HFFc6 (cell line): ENCODE data around the gene ZIC2. TPM values are rescaled to one million over a fixed set of nuclear protein-coding genes. Genes with fewer than 3 reads are reported as not detected.

ENCODE experiments used
- DNase-seq: peaks from one replicate; pipeline ENCODE4 v3.0.0-alpha.2; 2018
- H3K27ac Mint-ChIP-seq: 2 replicates; pipeline ENCODE4 v1.8.0; 2020; ENCODE audit warnings: mild to moderate bottlenecking, mixed read lengths
- H3K27me3 Mint-ChIP-seq: 2 replicates; pipeline ENCODE4 v1.8.0; 2021; ENCODE audit warnings: mild to moderate bottlenecking, moderate library complexity, mixed read lengths; ENCODE audit not compliant: insufficient read depth
- H3K36me3 Mint-ChIP-seq: 2 replicates; pipeline ENCODE4 v1.8.0; 2021; ENCODE audit warnings: low read depth, mixed read lengths
- H3K4me1 Mint-ChIP-seq: 2 replicates; pipeline ENCODE4 v1.8.0; 2020; ENCODE audit warnings: low read depth, mixed read lengths
- H3K4me3 Mint-ChIP-seq: 2 replicates; pipeline ENCODE4 v1.8.0; 2020; ENCODE audit warnings: mild to moderate bottlenecking, moderate library complexity, mixed read lengths
- H3K9me3 Mint-ChIP-seq: 2 replicates; pipeline ENCODE4 v1.8.0; 2020; ENCODE audit warnings: mild to moderate bottlenecking, mixed read lengths
- CTCF ChIP-seq: fragments of 200-600 bp; sonication (generic); IDR thresholded peaks from 2 replicates; pipeline ENCODE4 v1.5.0; 2021; ENCODE audit warnings: antibody characterized with exemption, mild to moderate bottlenecking
- total RNA-seq, 6 experiments: library from RNA; stranded (reverse); fragmentation: NEBNext Ultra II Directional; extraction: Animal tissue kit (Norgen Biotek cat#: 25700); gene quantifications; 2 replicates in 1 of 6; 3 replicates in 5 of 6; pipeline ENCODE4 v1.2.3, GENCODE V29; 2021

The ZIC2 gene
- total RNA-seq, 6 experiments from 2014 or later, result 0.07 to 1.9 (median 1.2) TPM; not detected in 1

DNA sequence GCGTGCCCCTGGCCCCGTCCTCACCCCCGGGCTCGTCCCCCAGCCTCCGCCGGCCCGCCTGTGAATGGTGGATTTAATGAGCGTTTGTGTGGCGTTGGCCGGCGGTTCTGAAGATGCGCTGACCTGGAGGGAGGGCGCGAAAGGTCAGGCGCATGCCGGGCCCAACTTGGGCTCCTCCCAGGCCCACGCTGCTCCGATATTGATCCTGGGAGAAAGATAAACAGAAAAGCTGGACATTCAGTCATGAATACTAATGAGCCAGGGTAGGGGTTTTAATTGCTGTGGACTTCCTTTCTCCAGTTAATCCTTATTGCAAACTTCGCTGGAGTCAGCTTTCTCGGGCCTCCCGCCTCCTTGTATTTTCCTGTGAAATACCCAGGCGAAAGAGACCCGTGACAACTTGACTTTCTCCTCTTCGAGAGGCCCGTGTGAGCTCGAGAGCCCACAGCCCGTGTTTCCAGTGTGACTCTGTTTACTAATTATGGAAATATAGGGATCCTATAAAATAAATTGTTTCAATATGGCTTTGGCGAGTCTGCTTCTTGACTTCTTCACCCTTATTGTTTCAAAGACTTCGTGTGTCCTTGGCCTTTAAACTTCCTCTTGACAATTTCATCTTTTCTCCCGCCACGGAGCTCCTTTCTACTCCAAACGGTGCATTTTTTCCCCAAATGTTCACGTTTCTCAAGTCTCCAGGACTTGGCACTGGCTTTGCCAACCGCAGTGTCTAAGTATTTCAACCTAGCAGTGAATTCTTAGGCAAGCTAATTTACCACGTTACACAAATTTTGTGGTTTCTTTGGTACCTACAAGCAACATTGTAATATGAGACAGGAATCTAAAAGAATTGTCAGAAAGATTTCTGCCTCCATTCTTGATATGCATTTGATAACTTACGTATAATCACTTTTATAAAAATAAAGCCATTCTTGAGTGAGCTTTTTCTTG is 10.5 kb downstream of the ZIC2 start:
- Mint-ChIP-seq H3K27me3 (peaks cover 90% of the 10 kb centered on the region), H3K9me3 (peaks cover 9% of the 10 kb centered on the region; the same call in 1 of the 2 replicates), H3K27ac (no peak overlapping the region), H3K4me3 (no peak overlapping the region), H3K4me1 (peaks cover 24% of the 10 kb centered on the region), H3K36me3 (peaks cover 15% of the 10 kb centered on the region; the same call in 1 of the 2 replicates)
- no peak for DNase-seq
- no peak for TF ChIP-seq CTCF

GRCh38 chr13:99992949-99993351 is 11.4 kb downstream of the ZIC2 start:
- Mint-ChIP-seq H3K27ac (no peak overlapping the region), H3K4me3 (no peak overlapping the region), H3K27me3 (peaks cover 81% of the 10 kb centered on the region), H3K4me1 (peaks cover 24% of the 10 kb centered on the region), H3K36me3 (peaks cover 15% of the 10 kb centered on the region; the same call in 1 of the 2 replicates), H3K9me3 (peaks cover 9% of the 10 kb centered on the region; the same call in 1 of the 2 replicates)
- DNase-seq, result no peak
- no peak for TF ChIP-seq CTCF

DNA sequence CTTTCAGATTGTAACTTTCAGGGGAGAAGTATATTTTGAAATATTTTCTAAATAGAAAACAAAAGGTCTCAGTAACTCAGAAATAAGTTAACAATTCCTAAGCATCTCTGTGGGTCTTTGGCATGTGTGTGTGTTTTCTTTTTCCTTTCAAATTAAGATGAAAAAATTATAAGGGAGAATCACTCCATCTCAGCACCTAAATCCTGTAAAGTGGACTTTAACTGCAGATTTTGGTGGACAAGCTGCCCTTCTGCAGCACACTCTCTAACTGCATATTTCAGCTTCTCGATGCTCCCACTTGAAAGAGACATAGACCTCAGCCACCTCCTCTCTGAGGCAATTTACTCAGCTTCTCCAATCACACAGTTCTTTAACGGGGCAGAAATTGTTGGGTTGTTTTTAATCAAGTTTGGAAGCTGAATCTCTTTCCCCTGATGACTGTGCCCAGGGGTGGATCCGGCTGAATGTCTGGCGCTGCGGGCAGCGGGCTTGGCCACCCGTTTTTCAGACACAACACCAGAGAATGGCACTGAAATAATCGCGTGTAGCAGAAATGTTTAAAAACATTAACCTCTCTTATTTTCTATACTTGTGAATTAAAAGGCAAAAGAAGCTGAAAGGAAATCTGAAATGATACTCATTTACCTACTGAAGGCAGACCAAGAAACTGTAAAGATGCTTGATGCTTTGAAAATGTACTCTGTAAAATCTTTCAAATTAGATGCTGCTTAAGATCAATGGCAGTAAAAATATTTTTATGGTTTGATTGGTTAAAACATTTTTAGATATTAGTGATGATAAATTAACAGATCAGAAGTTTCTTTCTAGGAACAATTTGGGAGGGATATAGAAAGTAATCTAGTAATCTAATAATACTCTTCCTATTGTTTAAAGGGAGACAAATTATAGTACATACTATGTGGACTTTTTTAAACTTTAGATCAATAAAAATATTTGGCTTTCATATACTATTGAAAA is 12.4 kb downstream of the ZIC2 start:
- Mint-ChIP-seq H3K27me3 (peaks cover 83% of the 10 kb centered on the region), H3K4me1 (peaks cover 24% of the 10 kb centered on the region), H3K36me3 (peaks cover 15% of the 10 kb centered on the region; the same call in 1 of the 2 replicates), H3K27ac (no peak overlapping the region), H3K4me3 (no peak overlapping the region), H3K9me3 (peaks cover 9% of the 10 kb centered on the region; the same call in 1 of the 2 replicates)
- TF ChIP-seq CTCF, result no peak
- no peak for DNase-seq

- TF ChIP-seq CTCF, result no peak
- no peak overlapping the region for H3K27ac Mint-ChIP-seq
- H3K4me1 Mint-ChIP-seq, result peaks cover 24% of the 10 kb centered on the region
Observed at GRCh38 chr13:99994638-99995020, 13.0 kb downstream of the ZIC2 start.

GRCh38 chr13:99995104-99995588 is 13.6 kb downstream of the ZIC2 start:
- H3K9me3 Mint-ChIP-seq, result peaks cover 9% of the 10 kb centered on the region; the same call in 1 of the 2 replicates
- H3K36me3 Mint-ChIP-seq, result peaks cover 15% of the 10 kb centered on the region; the same call in 1 of the 2 replicates
- no peak for DNase-seq
- peaks cover 20% of the 10 kb centered on the region for H3K4me1 Mint-ChIP-seq
- no peak overlapping the region for H3K27ac Mint-ChIP-seq
- peaks cover 80% of the 10 kb centered on the region for H3K27me3 Mint-ChIP-seq
- no peak overlapping the region for H3K4me3 Mint-ChIP-seq
- no peak for TF ChIP-seq CTCF

More at GRCh38 chr13:99994638-99995020, 13.0 kb downstream of the ZIC2 start:
- Mint-ChIP-seq H3K27me3 (peaks cover 81% of the 10 kb centered on the region), H3K36me3 (peaks cover 15% of the 10 kb centered on the region; the same call in 1 of the 2 replicates), H3K9me3 (peaks cover 9% of the 10 kb centered on the region; the same call in 1 of the 2 replicates), H3K4me3 (no peak overlapping the region)
- DNase-seq, result no peak
